DOHH2 (cell line): ENCODE measurements around the gene SDC1.
"Not testable (repeated sequence)": the region's sequence is repeated elsewhere in the genome, so short reads cannot be mapped to it uniquely, and the experiment has no call there.

Experiments used
- H3F3A ChIP-seq: fragments of 200-600 bp; sonication (generic), shearing (Covaris generic); 2 replicates; pipeline ENCODE4 v1.6.0; 2016; ENCODE audit warnings: antibody characterized with exemption, mild to moderate bottlenecking; ENCODE audit not compliant: control insufficient read depth, insufficient read depth
- H3K27ac ChIP-seq: fragments of 200-600 bp; sonication (generic); 2 replicates; pipeline ENCODE4 v1.5.1; 2014; ENCODE audit warnings: low read depth, mild to moderate bottlenecking, low read length, moderate library complexity
- H3K27me3 ChIP-seq: fragments of 200-600 bp; sonication (generic); 2 replicates; pipeline ENCODE4 v1.6.1; 2014; ENCODE audit warnings: mild to moderate bottlenecking, low read length, mixed read lengths; ENCODE audit not compliant: control insufficient read depth
- H3K36me3 ChIP-seq: fragments of 200-600 bp; sonication (generic); 2 replicates; pipeline ENCODE4 v1.6.1; 2014; ENCODE audit warnings: mild to moderate bottlenecking, low read length, moderate library complexity, mixed read lengths; ENCODE audit not compliant: control insufficient read depth
- H3K4me1 ChIP-seq: fragments of 200-600 bp; sonication (generic); 2 replicates; pipeline ENCODE4 v1.6.1; 2014; ENCODE audit warnings: mild to moderate bottlenecking, low read length, mixed read lengths; ENCODE audit not compliant: control insufficient read depth
- H3K4me2 ChIP-seq: fragments of 200-600 bp; sonication (generic); 2 replicates; pipeline ENCODE4 v1.6.0; 2014; ENCODE audit warnings: mild to moderate bottlenecking, low read length, moderate library complexity
- H3K4me3 ChIP-seq: fragments of 200-600 bp; sonication (generic); 2 replicates; pipeline ENCODE4 v1.5.1; 2014; ENCODE audit warnings: mild to moderate bottlenecking, low read length, mixed read lengths
- H3K79me2 ChIP-seq: fragments of 200-600 bp; sonication (generic); 2 replicates; pipeline ENCODE4 v1.6.1; 2014; ENCODE audit warnings: mild to moderate bottlenecking, low read length, mixed read lengths; ENCODE audit not compliant: control insufficient read depth
- H3K9me2 ChIP-seq: fragments of 200-600 bp; sonication (generic); replicated peaks from 2 replicates; pipeline ENCODE4 v1.6.1; 2014; ENCODE audit warnings: mild to moderate bottlenecking, low read length, mixed read lengths; ENCODE audit not compliant: control insufficient read depth
- H3K9me3 ChIP-seq: fragments of 200-600 bp; sonication (generic); 2 replicates; pipeline ENCODE4 v1.6.1; 2014; ENCODE audit warnings: antibody characterized with exemption, low read length, mixed read lengths; ENCODE audit not compliant: control insufficient read depth, insufficient read depth
- H4K20me1 ChIP-seq: fragments of 200-600 bp; sonication (generic); 2 replicates; pipeline ENCODE4 v1.6.0; 2014; ENCODE audit warnings: low read depth, mild to moderate bottlenecking, antibody characterized with exemption, low read length, moderate library complexity; ENCODE audit not compliant: control insufficient read depth, insufficient read depth
- CTCF ChIP-seq: fragments of 200-600 bp; sonication (generic); IDR thresholded peaks from one replicate; pipeline ENCODE4 v1.5.1; 2014; ENCODE audit warnings: antibody characterized with exemption, mild to moderate bottlenecking, low read depth, low read length; ENCODE audit not compliant: poor library complexity, severe bottlenecking
- EZH2phosphoT487 ChIP-seq: fragments of 200-600 bp; sonication (generic); IDR thresholded peaks from 2 replicates; pipeline ENCODE4 v1.6.1; 2017; ENCODE audit warnings: borderline replicate concordance, mild to moderate bottlenecking, antibody characterized with exemption, low read length, moderate library complexity, mixed read lengths

SDC1 gene

DNA sequence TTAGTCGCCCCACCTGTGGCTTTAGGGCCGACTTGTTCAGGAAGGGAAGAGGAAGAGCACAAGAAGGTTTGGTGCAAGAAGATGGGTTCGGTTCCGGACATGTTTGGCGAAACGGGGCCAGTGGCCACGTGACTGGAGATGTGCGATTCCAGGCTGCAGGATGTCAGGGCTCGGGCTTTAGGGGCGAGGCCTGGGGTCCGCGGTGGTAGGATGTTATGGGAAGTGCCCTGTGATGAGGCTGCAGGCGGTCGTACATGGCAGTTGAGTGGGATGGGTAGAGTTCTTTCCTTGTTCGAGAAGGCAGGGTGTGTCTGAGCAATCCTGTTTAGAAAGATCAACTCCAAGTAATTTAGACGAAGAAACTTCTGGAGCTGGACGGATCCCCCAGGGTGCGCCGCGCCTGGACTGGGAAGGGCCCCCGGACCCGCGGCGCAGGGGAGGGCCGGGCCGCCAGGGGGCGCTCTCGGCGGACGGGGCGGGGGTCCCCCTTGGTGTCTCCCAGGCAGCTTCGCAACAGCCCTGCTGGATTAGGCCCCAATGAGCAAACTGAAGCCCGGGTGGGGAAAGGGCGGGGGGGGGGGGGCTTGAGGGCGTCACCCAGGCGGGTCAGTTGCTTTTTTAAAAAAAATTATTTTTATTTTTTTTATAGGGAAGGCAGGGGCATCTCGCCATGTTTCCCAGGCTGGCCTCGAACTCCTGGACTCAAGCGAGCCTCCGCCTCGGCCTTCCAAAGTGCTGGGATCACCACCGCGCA lies 17.2 kb upstream of the SDC1 start:
- Histone ChIP-seq H3K9me3 (no peaks in the 10 kb centered on the region; the same call in 1 of the 2 replicates), H3K79me2 (no peaks in the 10 kb centered on the region), H3K27me3 (peaks cover 4% of the 10 kb centered on the region), H3K4me2 (no peak overlapping the region), H4K20me1 (no peaks in the 10 kb centered on the region), H3K4me3 (no peak overlapping the region), H3K9me2 (no peaks in the 10 kb centered on the region), H3F3A (peaks cover 12% of the 10 kb centered on the region; the same call in 1 of the 2 replicates), H3K27ac (no peak overlapping the region), H3K36me3 (peaks cover under 1% of the 10 kb centered on the region; the same call in 1 of the 2 replicates), H3K4me1 (no peaks in the 10 kb centered on the region)
- TF ChIP-seq CTCF (peak; percentile 51), EZH2phosphoT487 (no peak)

- H3K79me2 ChIP-seq, H3K4me2 ChIP-seq, H4K20me1 ChIP-seq, H3K9me3 ChIP-seq, H3K9me2 ChIP-seq, H3F3A ChIP-seq, H3K4me3 ChIP-seq, H3K4me1 ChIP-seq, H3K27ac ChIP-seq, H3K36me3 ChIP-seq: not testable (repeated sequence)
- H3K27me3 ChIP-seq = peaks cover 14% of the 10 kb centered on the region
Observed at GRCh38 chr2:20240291-20240690, 15.4 kb upstream of the SDC1 start.

- H3K9me2 ChIP-seq = no peaks in the 10 kb centered on the region
- no peak overlapping the region for H3K4me2 ChIP-seq
- no peaks in the 10 kb centered on the region for H3K4me1 ChIP-seq
- H3F3A ChIP-seq = no peaks in the 10 kb centered on the region
- H3K4me3 ChIP-seq = no peak overlapping the region
- no peak for TF ChIP-seq EZH2phosphoT487
- no peak for TF ChIP-seq CTCF
- no peaks in the 10 kb centered on the region for H4K20me1 ChIP-seq
- H3K36me3 ChIP-seq = no peaks in the 10 kb centered on the region
- H3K9me3 ChIP-seq = no peaks in the 10 kb centered on the region; the same call in 1 of the 2 replicates
- H3K27ac ChIP-seq = no peak overlapping the region
- no peaks in the 10 kb centered on the region for H3K79me2 ChIP-seq
- H3K27me3 ChIP-seq = peaks cover 14% of the 10 kb centered on the region
Observed at GRCh38 chr2:20236496-20236895, 11.6 kb upstream of the SDC1 start.

GRCh38 chr2:20235655-20236305 lies 10.8 kb upstream of the SDC1 start:
- H3K4me3 ChIP-seq = no peak overlapping the region
- H3K27ac ChIP-seq = no peak overlapping the region
- no peaks in the 10 kb centered on the region for H3K79me2 ChIP-seq
- TF ChIP-seq EZH2phosphoT487 (no peak), CTCF (no peak)
- H3F3A ChIP-seq = no peaks in the 10 kb centered on the region
- peaks cover 14% of the 10 kb centered on the region for H3K27me3 ChIP-seq
- H3K4me2 ChIP-seq = no peak overlapping the region
- no peaks in the 10 kb centered on the region for H3K36me3 ChIP-seq
- no peaks in the 10 kb centered on the region; the same call in 1 of the 2 replicates for H3K9me3 ChIP-seq
- H4K20me1 ChIP-seq = no peaks in the 10 kb centered on the region
- H3K4me1 ChIP-seq = no peaks in the 10 kb centered on the region
- no peaks in the 10 kb centered on the region for H3K9me2 ChIP-seq

DNA sequence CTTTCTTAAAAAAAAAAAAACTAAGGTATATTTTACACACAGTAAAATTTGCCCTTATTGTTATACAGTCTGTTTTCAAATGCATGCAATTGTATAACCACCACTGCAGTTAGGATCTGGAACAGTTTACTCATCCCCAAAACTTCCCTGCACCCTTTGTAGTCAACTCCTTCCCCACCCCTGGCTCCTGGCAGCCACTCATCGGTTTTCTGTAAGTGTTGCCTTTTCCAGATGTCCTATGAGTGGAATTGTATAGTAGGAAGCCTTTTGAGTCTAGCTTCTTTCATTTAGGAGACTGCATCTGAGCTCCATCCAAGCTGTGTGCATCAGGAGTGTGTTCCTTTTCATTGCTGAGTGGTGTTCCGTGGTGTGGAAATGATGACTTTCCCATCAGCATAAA lies 9.7 kb upstream of the SDC1 start:
- not testable (repeated sequence) for H3K79me2 ChIP-seq, H3K9me3 ChIP-seq, H4K20me1 ChIP-seq, H3K4me1 ChIP-seq, H3K4me2 ChIP-seq, H3K9me2 ChIP-seq, H3K27ac ChIP-seq, H3K36me3 ChIP-seq, H3F3A ChIP-seq, H3K4me3 ChIP-seq
- peaks cover 14% of the 10 kb centered on the region for H3K27me3 ChIP-seq
